Uterus (tissue), 4 donors: Measurements from ENCODE around the gene RB1. TPM values are rescaled to one million over a fixed set of nuclear protein-coding genes. Genes with fewer than 3 reads are reported as not detected.

ENCODE experiments used
- DNase-seq, 2 donors: peaks; one replicate each; pipeline ENCODE4 v3.0.0-alpha.2; 2019 to 2020
- H3K27ac ChIP-seq, 2 donors: fragments of 200-600 bp; sonication (generic); 1 replicate in 1 of 2; 2 replicates in 1 of 2; pipeline ENCODE4 v1.5.1; 2016 to 2018
- H3K27me3 ChIP-seq, 2 donors: fragments of 200-600 bp; sonication (generic); one replicate each; pipeline ENCODE4 v1.5.1; 2018 to 2019; ENCODE audit warnings: control low read depth in 1 of 2
- H3K36me3 ChIP-seq, 2 donors: fragments of 200-600 bp; sonication (generic); one replicate each; pipeline ENCODE4 v1.5.1; 2019; ENCODE audit warnings: control low read depth in 1 of 2
- H3K4me1 ChIP-seq, 2 donors: fragments of 200-600 bp; sonication (generic); one replicate each; pipeline ENCODE4 v1.5.1; 2018 to 2019; ENCODE audit warnings: control low read depth in 1 of 2
- H3K4me3 ChIP-seq, 2 donors: fragments of 200-600 bp; sonication (generic); 1 replicate in 1 of 2; 2 replicates in 1 of 2; pipeline ENCODE4 v1.5.1; 2018 to 2019; ENCODE audit warnings: mild to moderate bottlenecking in 1 of 2
- H3K9me3 ChIP-seq, 2 donors: fragments of 200-600 bp; sonication (generic); one replicate each; pipeline ENCODE4 v1.5.1; 2019; ENCODE audit warnings: control low read depth in 1 of 2
- CTCF ChIP-seq, 4 experiments: fragments of 200-600 bp in 2 of 4; fragments of 450-650 bp in 2 of 4; sonication (generic) in 2 of 4; IDR thresholded peaks; one replicate each; pipeline ENCODE4 v1.5.1; 2016 to 2019; ENCODE audit warnings: antibody characterized with exemption in 4 of 4, mild to moderate bottlenecking in 2 of 4, moderate library complexity in 1 of 4
- POLR2A ChIP-seq, 2 donors: fragments of 450-650 bp; IDR thresholded peaks; one replicate each; pipeline ENCODE4 v1.6.1; 2016; ENCODE audit warnings: antibody characterized with exemption in 2 of 2, mild to moderate bottlenecking in 1 of 2, moderate library complexity in 1 of 2
- intact Hi-C: fragments of 100-400 bp; cut with DNase I; formaldehyde crosslinking; loops from one replicate; pipeline ENCODE4 v1.15.1; 2023; ENCODE audit warnings: low total_unique reads
- total RNA-seq, 4 donors: library from RNA; depleted of rRNA in 3 of 4; stranded (reverse); fragments of >200 nt in 3 of 4; gene quantifications; one replicate each; pipeline versions ENCODE4 v1.1.0 to v1.2.4, GENCODE V29; 2014 to 2023
- donor health status: DM: yes; HTN: yes; CAD: no.

RB1 gene
- 10 to 100 TPM; 27.4 to 58.1 (median 33.9) TPM for total RNA-seq

- intact Hi-C loops: loop anchor here (10.0 kb wide), 1 partner anchor 69 kb away; the partner anchor contains the start of gene ITM2B
- DNase-seq: peak; percentile 91 to 92
- Histone ChIP-seq H3K36me3 (no peaks in the 10 kb centered on the region), H3K27me3 (no peaks in the 10 kb centered on the region), H3K4me1 (peaks cover 0 to 13% of the 10 kb centered on the region in 2 donors), H3K9me3 (no peaks in the 10 kb centered on the region), H3K27ac (peak within 1 kb of the TSS; percentile 97 to 99), H3K4me3 (peak within 1 kb of the TSS; percentile 85 to 94)
- TF ChIP-seq CTCF (IDR thresholded peaks at IDR 0.05): no peak
- TF ChIP-seq POLR2A (IDR thresholded peaks at IDR 0.05): peak; percentile 94 to 97
Observed at GRCh38 chr13:48303359-48304142, at the start of gene RB1. TSS of gene RB1 (plus strand) at chr13:48303751. CDS start at chr13:48303913, 162 bp downstream.

GRCh38 chr13:48253849-48254248 is 49.7 kb upstream of the RB1 start:
- TF ChIP-seq CTCF (IDR thresholded peaks at IDR 0.05): no peak
- TF ChIP-seq POLR2A (IDR thresholded peaks at IDR 0.05): no peak
- Histone ChIP-seq H3K27me3 (no peaks in the 10 kb centered on the region), H3K9me3 (no peaks in the 10 kb centered on the region), H3K36me3 (no peaks in the 10 kb centered on the region), H3K4me3 (no peak overlapping the region), H3K4me1 (peaks cover 0 to 5% of the 10 kb centered on the region in 2 donors), H3K27ac (no peak overlapping the region)
- DNase-seq: no peak
- intact Hi-C loops: no loop called here

- Histone ChIP-seq H3K4me3 (no peak overlapping the region), H3K27me3 (no peaks in the 10 kb centered on the region), H3K36me3 (no peaks in the 10 kb centered on the region), H3K27ac (no peak overlapping the region), H3K9me3 (no peaks in the 10 kb centered on the region), H3K4me1 (no peaks in the 10 kb centered on the region)
- intact Hi-C loops: no loop called here
- TF ChIP-seq CTCF (IDR thresholded peaks at IDR 0.05): no peak
- TF ChIP-seq POLR2A (IDR thresholded peaks at IDR 0.05): no peak
- no peak for DNase-seq
Observed at GRCh38 chr13:48255090-48255489, 48.5 kb upstream of the RB1 start.

GRCh38 chr13:48255954-48256353 is 47.6 kb upstream of the RB1 start:
- no peak overlapping the region for H3K27ac ChIP-seq
- no peaks in the 10 kb centered on the region for H3K27me3 ChIP-seq
- H3K36me3 ChIP-seq: no peaks in the 10 kb centered on the region
- no peak for DNase-seq
- no peak for TF ChIP-seq CTCF (IDR thresholded peaks at IDR 0.05)
- TF ChIP-seq POLR2A (IDR thresholded peaks at IDR 0.05): no peak
- H3K4me3 ChIP-seq: no peak overlapping the region
- no peaks in the 10 kb centered on the region for H3K9me3 ChIP-seq
- intact Hi-C loops: no loop called here
- no peaks in the 10 kb centered on the region for H3K4me1 ChIP-seq

GRCh38 chr13:48258002-48258401 is 45.5 kb upstream of the RB1 start:
- TF ChIP-seq POLR2A (IDR thresholded peaks at IDR 0.05) (no peak), CTCF (IDR thresholded peaks at IDR 0.05) (no peak)
- Histone ChIP-seq H3K36me3 (no peaks in the 10 kb centered on the region), H3K4me1 (no peaks in the 10 kb centered on the region)

More at GRCh38 chr13:48258002-48258401, 45.5 kb upstream of the RB1 start:
- H3K4me3 ChIP-seq: no peak overlapping the region
- no peaks in the 10 kb centered on the region for H3K27me3 ChIP-seq
- intact Hi-C loops: no loop called here
- no peak for DNase-seq
- no peaks in the 10 kb centered on the region for H3K9me3 ChIP-seq
- H3K27ac ChIP-seq: no peak overlapping the region
